Testis (tissue), 2 donors: ENCODE measurements around the gene MLPH.

Source experiments
- POLR2A ChIP-seq: fragments of 450-650 bp; IDR thresholded peaks from one replicate; pipeline ENCODE4 v1.6.1; 2017; ENCODE audit warnings: antibody characterized with exemption, mild to moderate bottlenecking, moderate library complexity
- TF ChIP-seq, protein P1 (sequence below), 3 experiments: fragments of 450-650 bp in 2 of 3; fragments of 200-600 bp in 1 of 3; sonication (generic) in 1 of 3; IDR thresholded peaks; one replicate each; pipeline ENCODE4 v1.5.1; 2016 to 2019; ENCODE audit warnings: antibody characterized with exemption in 3 of 3, mild to moderate bottlenecking in 2 of 3, moderate library complexity in 1 of 3

DNA sequence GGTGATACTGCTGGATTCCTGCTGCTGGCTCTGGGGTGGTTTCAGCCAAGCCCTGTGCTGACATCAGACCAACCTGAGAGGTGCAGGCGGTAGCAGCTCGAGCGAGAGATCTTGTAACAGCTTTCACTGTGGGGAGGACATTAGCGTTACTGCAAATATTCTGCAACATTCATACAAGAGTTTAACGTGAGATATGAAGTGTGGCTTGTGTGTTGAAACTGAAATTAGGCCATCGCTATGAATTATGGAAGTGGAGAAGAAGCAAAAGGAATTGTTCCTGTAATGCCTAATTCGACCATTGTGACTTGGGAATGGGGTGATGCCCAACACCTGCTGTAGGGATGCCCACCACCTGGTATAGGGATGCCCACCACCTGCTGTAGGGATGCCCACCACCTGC lies 6.5 kb upstream of the MLPH start:
- no peak for TF ChIP-seq POLR2A
- TF ChIP-seq, protein P1, sequence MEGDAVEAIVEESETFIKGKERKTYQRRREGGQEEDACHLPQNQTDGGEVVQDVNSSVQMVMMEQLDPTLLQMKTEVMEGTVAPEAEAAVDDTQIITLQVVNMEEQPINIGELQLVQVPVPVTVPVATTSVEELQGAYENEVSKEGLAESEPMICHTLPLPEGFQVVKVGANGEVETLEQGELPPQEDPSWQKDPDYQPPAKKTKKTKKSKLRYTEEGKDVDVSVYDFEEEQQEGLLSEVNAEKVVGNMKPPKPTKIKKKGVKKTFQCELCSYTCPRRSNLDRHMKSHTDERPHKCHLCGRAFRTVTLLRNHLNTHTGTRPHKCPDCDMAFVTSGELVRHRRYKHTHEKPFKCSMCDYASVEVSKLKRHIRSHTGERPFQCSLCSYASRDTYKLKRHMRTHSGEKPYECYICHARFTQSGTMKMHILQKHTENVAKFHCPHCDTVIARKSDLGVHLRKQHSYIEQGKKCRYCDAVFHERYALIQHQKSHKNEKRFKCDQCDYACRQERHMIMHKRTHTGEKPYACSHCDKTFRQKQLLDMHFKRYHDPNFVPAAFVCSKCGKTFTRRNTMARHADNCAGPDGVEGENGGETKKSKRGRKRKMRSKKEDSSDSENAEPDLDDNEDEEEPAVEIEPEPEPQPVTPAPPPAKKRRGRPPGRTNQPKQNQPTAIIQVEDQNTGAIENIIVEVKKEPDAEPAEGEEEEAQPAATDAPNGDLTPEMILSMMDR (IDR thresholded peaks at IDR 0.05) = no peak
